Neural progenitor cell (in vitro differentiated cells): ENCODE results near the gene FBXL4. TPM values are rescaled to one million over a fixed set of nuclear protein-coding genes. Genes with fewer than 3 reads are reported as not detected.

ENCODE experiments used
- DNase-seq: peaks from one replicate; pipeline ENCODE4 v3.0.0-alpha.2; 2016; ENCODE audit warnings: low spot score
- H2AFZ ChIP-seq: fragments of 200-600 bp; sonication (generic); replicated peaks from 2 replicates; pipeline ENCODE4 v1.6.1; 2016; ENCODE audit warnings: antibody characterized with exemption
- H3F3A ChIP-seq: fragments of 200-600 bp; sonication (generic); 2 replicates; pipeline ENCODE4 v1.6.1; 2016; ENCODE audit warnings: antibody characterized with exemption, low read depth
- H3K27ac ChIP-seq: fragments of 200-600 bp; sonication (generic); 2 replicates; pipeline ENCODE4 v1.5.1; 2016; ENCODE audit warnings: mild to moderate bottlenecking
- H3K27me3 ChIP-seq: fragments of 200-600 bp; sonication (generic); 2 replicates; pipeline ENCODE4 v1.6.1; 2016; ENCODE audit warnings: mild to moderate bottlenecking, moderate library complexity
- H3K36me3 ChIP-seq: fragments of 200-600 bp; sonication (generic); 2 replicates; pipeline ENCODE4 v1.5.1; 2016
- H3K4me1 ChIP-seq: fragments of 200-600 bp; sonication (generic); 2 replicates; pipeline ENCODE4 v1.6.1; 2016; ENCODE audit warnings: mixed run types
- H3K4me2 ChIP-seq: fragments of 200-600 bp; sonication (generic); 2 replicates; pipeline ENCODE4 v1.6.1; 2016
- H3K4me3 ChIP-seq: fragments of 200-600 bp; sonication (generic); 2 replicates; pipeline ENCODE4 v1.5.1; 2016
- H3K79me2 ChIP-seq: fragments of 200-600 bp; sonication (generic); 2 replicates; pipeline ENCODE4 v1.6.1; 2016; ENCODE audit warnings: low read depth
- H3K9ac ChIP-seq: fragments of 200-600 bp; sonication (generic); 2 replicates; pipeline ENCODE4 v1.6.1; 2016
- H3K9me3 ChIP-seq: fragments of 200-600 bp; sonication (generic); 2 replicates; pipeline ENCODE4 v1.5.1; 2016; ENCODE audit warnings: low read depth
- H4K20me1 ChIP-seq: fragments of 200-600 bp; sonication (generic); 2 replicates; pipeline ENCODE4 v1.6.1; 2016; ENCODE audit warnings: low read depth
- H3K27ac Mint-ChIP-seq: 3 replicates; pipeline ENCODE4 v1.8.0; 2021; ENCODE audit warnings: mixed read lengths
- H3K27me3 Mint-ChIP-seq: 2 replicates; pipeline ENCODE4 v1.8.0; 2022; ENCODE audit warnings: low read depth, mild to moderate bottlenecking, inconsistent platforms, moderate library complexity, mixed read lengths; ENCODE audit not compliant: insufficient read depth
- H3K36me3 Mint-ChIP-seq: 3 replicates; pipeline ENCODE4 v1.8.0; 2021; ENCODE audit warnings: mixed read lengths
- H3K4me1 Mint-ChIP-seq: 3 replicates; pipeline ENCODE4 v1.8.0; 2021; ENCODE audit warnings: mixed read lengths
- H3K4me3 Mint-ChIP-seq: 3 replicates; pipeline ENCODE4 v1.8.0; 2021; ENCODE audit warnings: mild to moderate bottlenecking, moderate library complexity, mixed read lengths
- H3K9me3 Mint-ChIP-seq: 3 replicates; pipeline ENCODE4 v1.8.0; 2020; ENCODE audit warnings: mixed read lengths
- CTCF ChIP-seq: fragments of 200-600 bp; sonication (generic); IDR thresholded peaks from 2 replicates; pipeline ENCODE4 v1.5.1; 2017; ENCODE audit warnings: antibody characterized with exemption, mild to moderate bottlenecking
- EZH2 ChIP-seq: fragments of 200-600 bp; sonication (generic); IDR thresholded peaks from 2 replicates; pipeline ENCODE4 v1.6.1; 2017; ENCODE audit warnings: antibody characterized with exemption, mild to moderate bottlenecking, moderate library complexity
- EZH2phosphoT487 ChIP-seq: fragments of 200-600 bp; sonication (generic); IDR thresholded peaks from 2 replicates; pipeline ENCODE4 v1.6.1; 2017; ENCODE audit warnings: antibody characterized with exemption
- total RNA-seq: library from RNA; depleted of rRNA; stranded (reverse); fragments of >200 nt; gene quantifications from 2 replicates; pipeline ENCODE4 v1.2.3, GENCODE V29; 2015; ENCODE audit warnings: low replicate concordance

FBXL4 gene
- total RNA-seq, 1 donor from 2014 or later = 18.3 TPM

DNA sequence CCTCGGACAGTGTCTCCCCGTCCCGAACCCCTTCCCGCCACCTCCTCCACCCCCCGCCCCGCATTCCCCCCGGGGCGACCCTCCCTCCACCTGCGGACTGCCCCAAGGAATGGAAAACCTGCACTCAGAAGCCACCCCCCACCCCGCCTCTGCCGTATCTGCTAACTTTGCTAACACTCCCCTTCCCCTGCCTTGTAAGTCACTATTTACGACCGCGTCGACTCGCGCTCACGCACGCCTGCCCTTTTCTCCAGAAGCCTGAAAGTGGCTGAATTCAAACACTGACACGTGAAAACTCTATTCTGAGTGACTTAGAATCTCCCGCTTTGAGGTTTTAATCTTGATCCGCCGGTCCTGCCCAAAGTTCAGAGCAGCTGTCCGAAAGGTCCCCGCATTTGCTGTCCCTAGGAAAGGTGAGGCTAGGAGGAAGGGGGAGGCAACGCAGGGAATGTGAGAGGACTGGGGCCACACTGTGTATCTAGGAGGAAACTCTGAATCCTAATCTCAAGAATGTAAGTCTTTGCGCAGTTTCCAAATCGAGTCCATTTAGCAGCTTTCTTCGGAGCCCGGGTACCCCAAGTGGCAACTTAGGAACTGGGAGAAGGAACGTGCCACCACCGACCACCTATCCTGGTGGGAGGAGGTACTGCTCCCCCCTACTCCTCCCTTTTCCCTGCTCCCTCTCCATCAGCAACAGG lies 122.7 kb downstream of the FBXL4 start:
- Mint-ChIP-seq H3K9me3 (no peaks in the 10 kb centered on the region), H3K27ac (peak overlapping the region; percentile 100), H3K4me3 (peak overlapping the region; percentile 98), H3K4me1 (peaks cover 52% of the 10 kb centered on the region), H3K27me3 (peaks cover 5% of the 10 kb centered on the region), H3K36me3 (no peaks in the 10 kb centered on the region)
- Histone ChIP-seq H4K20me1 (peaks cover 23% of the 10 kb centered on the region), H3K9ac (no peak overlapping the region), H3K4me3 (peak overlapping the region; percentile 69), H3K4me2 (peak overlapping the region; percentile 98), H2AFZ (peak overlapping the region; percentile 77), H3F3A (peaks cover 48% of the 10 kb centered on the region), H3K4me1 (peaks cover 45% of the 10 kb centered on the region), H3K79me2 (no peaks in the 10 kb centered on the region), H3K9me3 (no peaks in the 10 kb centered on the region), H3K27ac (no peak overlapping the region), H3K36me3 (no peaks in the 10 kb centered on the region), H3K27me3 (peaks cover 100% of the 10 kb centered on the region)
- TF ChIP-seq CTCF (no peak), EZH2 (peak; percentile 74), EZH2phosphoT487 (peak; percentile 86)
- DNase-seq = peak; percentile 62

GRCh38 chr6:98824162-98824901 lies 123.4 kb downstream of the FBXL4 start:
- Mint-ChIP-seq H3K36me3 (no peaks in the 10 kb centered on the region), H3K9me3 (no peaks in the 10 kb centered on the region), H3K27me3 (peaks cover 5% of the 10 kb centered on the region), H3K27ac (peak overlapping the region; percentile 100), H3K4me3 (peak overlapping the region; percentile 98), H3K4me1 (peaks cover 46% of the 10 kb centered on the region)
- Histone ChIP-seq H2AFZ (peak overlapping the region; percentile 77), H3K27ac (no peak overlapping the region), H3K9ac (no peak overlapping the region), H3K4me1 (peaks cover 38% of the 10 kb centered on the region), H3F3A (peaks cover 47% of the 10 kb centered on the region), H3K27me3 (peaks cover 100% of the 10 kb centered on the region), H3K9me3 (no peaks in the 10 kb centered on the region), H3K36me3 (no peaks in the 10 kb centered on the region), H3K79me2 (no peaks in the 10 kb centered on the region), H4K20me1 (peaks cover 21% of the 10 kb centered on the region), H3K4me2 (peak overlapping the region; percentile 98), H3K4me3 (peak overlapping the region; percentile 69)
- peak; percentile 65 for DNase-seq
- TF ChIP-seq EZH2phosphoT487 (no peak), EZH2 (no peak), CTCF (no peak)

GRCh38 chr6:98823428-98824161 lies 124.2 kb downstream of the FBXL4 start:
- Mint-ChIP-seq H3K9me3 (no peaks in the 10 kb centered on the region), H3K4me3 (peak overlapping the region; percentile 98), H3K27ac (peak overlapping the region; percentile 100), H3K4me1 (peaks cover 40% of the 10 kb centered on the region), H3K36me3 (no peaks in the 10 kb centered on the region), H3K27me3 (peaks cover 5% of the 10 kb centered on the region)
- Histone ChIP-seq H3K27ac (no peak overlapping the region), H3K4me2 (peak overlapping the region; percentile 98), H3F3A (peaks cover 41% of the 10 kb centered on the region), H3K9ac (no peak overlapping the region), H2AFZ (peak overlapping the region; percentile 77), H4K20me1 (peaks cover 16% of the 10 kb centered on the region), H3K9me3 (no peaks in the 10 kb centered on the region), H3K4me3 (peak overlapping the region; percentile 69), H3K4me1 (peaks cover 32% of the 10 kb centered on the region), H3K79me2 (no peaks in the 10 kb centered on the region), H3K36me3 (no peaks in the 10 kb centered on the region), H3K27me3 (peaks cover 100% of the 10 kb centered on the region)
- TF ChIP-seq CTCF (no peak), EZH2 (peak; percentile 12), EZH2phosphoT487 (no peak)
- no peak for DNase-seq
